Ovary (tissue), 9 donors: ENCODE data around the gene SLC24A4. TPM values are rescaled to one million over a fixed set of nuclear protein-coding genes. Genes with fewer than 3 reads are reported as not detected.

Experiments used
- DNase-seq, 5 donors: peaks; one replicate each; pipeline ENCODE4 v3.0.0-alpha.2; 2019 to 2020
- H3K27ac ChIP-seq, 2 donors: fragments of 200-600 bp; one replicate each; pipeline versions ENCODE4 v1.5.1 to v1.8.0; 2019 to 2022
- H3K27me3 ChIP-seq: fragments of 200-600 bp; one replicate; pipeline ENCODE4 v1.8.0; 2022
- H3K36me3 ChIP-seq: fragments of 200-600 bp; sonication (generic); one replicate; pipeline ENCODE4 v1.5.1; 2019
- H3K4me1 ChIP-seq: one replicate; pipeline ENCODE4 v1.8.1; 2013; ENCODE audit warnings: mild to moderate bottlenecking, moderate library complexity; ENCODE audit not compliant: insufficient read depth
- H3K4me3 ChIP-seq: fragments of 200-600 bp; sonication (generic); one replicate; pipeline ENCODE4 v1.5.1; 2017
- H3K9me3 ChIP-seq, 2 donors: fragments of 200-600 bp in 1 of 2; sonication (generic) in 1 of 2; one replicate each; pipeline versions ENCODE4 v1.5.1 to v1.8.1; 2013 to 2019; ENCODE audit warnings: mild to moderate bottlenecking in 1 of 2, moderate library complexity in 1 of 2
- EP300 ChIP-seq: sonication (generic); formaldehyde crosslinking; IDR thresholded peaks from one replicate; pipeline ENCODE4 v1.6.1; 2017; ENCODE audit warnings: antibody characterized with exemption
- POLR2A ChIP-seq: fragments of 450-650 bp; IDR thresholded peaks from one replicate; pipeline ENCODE4 v1.6.1; 2017; ENCODE audit warnings: antibody characterized with exemption, mild to moderate bottlenecking, moderate library complexity
- WGBS, 3 donors: extraction: QIAGEN DNeasy Blood & Tissue Kit in 1 of 3; methylation state at CpG; one replicate each; pipeline versions ENCODE4 v1.1.5 to v1.1.7; 2013 to 2017; 5-methylcytosine and 5-hydroxymethylcytosine counted together
- intact Hi-C, 4 donors: fragments of 100-400 bp; cut with DNase I; formaldehyde crosslinking; loops; one replicate each; pipeline versions ENCODE4 v1.11.0 to v1.15.1; 2022 to 2023
- polyA plus RNA-seq, 2 donors: library from polyadenylated mRNA; stranded (reverse); fragments of 200-250 nt in 1 of 2; fragments of 350-450 nt in 1 of 2; fragmentation: Illumina TruSeq in 1 of 2; extraction: RNeasy Lipid Tissue Mini Kit (QIAGEN cat#74804) in 1 of 2; gene quantifications; one replicate each; pipeline ENCODE4 v1.2.3, GENCODE V29; 2013 to 2014
- total RNA-seq, 7 donors: library from RNA; depleted of rRNA in 2 of 7; stranded (reverse); fragments of >200 nt in 2 of 7; fragmentation: NEBNext Ultra II Directional in 3 of 7; extraction: Animal tissue kit (Norgen Biotek cat#: 25700) in 3 of 7; gene quantifications; one replicate each; pipeline versions ENCODE4 v1.1.0 to v1.2.4, GENCODE V29; 2016 to 2023
- TF ChIP-seq, protein P1 (sequence below), 3 donors: fragments of 450-650 bp in 2 of 3; fragments of 200-600 bp in 1 of 3; IDR thresholded peaks; one replicate each; pipeline versions ENCODE4 v1.5.1 to v1.8.0; 2016 to 2022; ENCODE audit warnings: antibody characterized with exemption in 3 of 3, mild to moderate bottlenecking in 1 of 3
- donor health status: DM: no; HTN: no; CAD: no; lungs with moderate emphysema.
- donor health status: DM: no; HTN: no; CAD: no.
- donor health status: Bipolar disorder and iron deficiency.
- donor health status: DM: yes; HTN: yes; CAD: no.
- donor health status: DM: no; HTN: no; CAD: no.
- donor health status: DM: yes; HTN: yes; CAD: no.

Gene SLC24A4
- total and polyA plus RNA-seq, 9 donors = 0.10 to 0.98 (median 0.24) TPM

DNA sequence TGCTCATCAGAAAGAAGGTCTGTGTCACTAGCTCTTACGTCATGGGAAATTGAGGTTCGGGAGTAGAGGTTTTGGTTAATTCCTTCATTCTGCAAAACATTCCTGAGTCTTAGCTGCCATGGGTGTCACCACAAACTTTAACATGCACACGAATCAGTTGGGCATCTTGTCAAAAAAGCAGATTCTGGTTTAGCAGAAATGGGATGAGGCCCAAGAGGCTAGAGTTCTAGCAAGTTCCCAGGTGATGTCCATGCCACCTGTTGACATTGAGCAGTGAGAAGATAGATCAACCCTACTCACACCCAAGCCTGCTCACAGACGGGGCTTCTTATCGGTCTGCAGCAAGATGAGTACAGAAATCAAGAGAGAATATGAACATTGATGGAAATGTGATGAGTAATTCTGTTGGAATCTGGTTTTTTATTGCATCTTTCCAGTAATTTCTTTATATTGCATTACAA, 179.0 kb downstream of the SLC24A4 start:
- no peak overlapping the region for H3K4me3 ChIP-seq
- no peaks in the 10 kb centered on the region for H3K27me3 ChIP-seq
- intact Hi-C loops = no loop called here
- H3K36me3 ChIP-seq = no peaks in the 10 kb centered on the region
- no peak for DNase-seq
- no peak for TF ChIP-seq EP300
- TF ChIP-seq, protein P1, sequence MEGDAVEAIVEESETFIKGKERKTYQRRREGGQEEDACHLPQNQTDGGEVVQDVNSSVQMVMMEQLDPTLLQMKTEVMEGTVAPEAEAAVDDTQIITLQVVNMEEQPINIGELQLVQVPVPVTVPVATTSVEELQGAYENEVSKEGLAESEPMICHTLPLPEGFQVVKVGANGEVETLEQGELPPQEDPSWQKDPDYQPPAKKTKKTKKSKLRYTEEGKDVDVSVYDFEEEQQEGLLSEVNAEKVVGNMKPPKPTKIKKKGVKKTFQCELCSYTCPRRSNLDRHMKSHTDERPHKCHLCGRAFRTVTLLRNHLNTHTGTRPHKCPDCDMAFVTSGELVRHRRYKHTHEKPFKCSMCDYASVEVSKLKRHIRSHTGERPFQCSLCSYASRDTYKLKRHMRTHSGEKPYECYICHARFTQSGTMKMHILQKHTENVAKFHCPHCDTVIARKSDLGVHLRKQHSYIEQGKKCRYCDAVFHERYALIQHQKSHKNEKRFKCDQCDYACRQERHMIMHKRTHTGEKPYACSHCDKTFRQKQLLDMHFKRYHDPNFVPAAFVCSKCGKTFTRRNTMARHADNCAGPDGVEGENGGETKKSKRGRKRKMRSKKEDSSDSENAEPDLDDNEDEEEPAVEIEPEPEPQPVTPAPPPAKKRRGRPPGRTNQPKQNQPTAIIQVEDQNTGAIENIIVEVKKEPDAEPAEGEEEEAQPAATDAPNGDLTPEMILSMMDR (IDR thresholded peaks at IDR 0.05) = no peak
- TF ChIP-seq POLR2A = no peak
- no peaks in the 10 kb centered on the region for H3K4me1 ChIP-seq
- 75 to 79% (median 78%) methylated on average over 5 of the region's 5 CpGs for WGBS, 3 donors
- H3K9me3 ChIP-seq = no peaks in the 10 kb centered on the region
- H3K27ac ChIP-seq = no peak overlapping the region

DNA sequence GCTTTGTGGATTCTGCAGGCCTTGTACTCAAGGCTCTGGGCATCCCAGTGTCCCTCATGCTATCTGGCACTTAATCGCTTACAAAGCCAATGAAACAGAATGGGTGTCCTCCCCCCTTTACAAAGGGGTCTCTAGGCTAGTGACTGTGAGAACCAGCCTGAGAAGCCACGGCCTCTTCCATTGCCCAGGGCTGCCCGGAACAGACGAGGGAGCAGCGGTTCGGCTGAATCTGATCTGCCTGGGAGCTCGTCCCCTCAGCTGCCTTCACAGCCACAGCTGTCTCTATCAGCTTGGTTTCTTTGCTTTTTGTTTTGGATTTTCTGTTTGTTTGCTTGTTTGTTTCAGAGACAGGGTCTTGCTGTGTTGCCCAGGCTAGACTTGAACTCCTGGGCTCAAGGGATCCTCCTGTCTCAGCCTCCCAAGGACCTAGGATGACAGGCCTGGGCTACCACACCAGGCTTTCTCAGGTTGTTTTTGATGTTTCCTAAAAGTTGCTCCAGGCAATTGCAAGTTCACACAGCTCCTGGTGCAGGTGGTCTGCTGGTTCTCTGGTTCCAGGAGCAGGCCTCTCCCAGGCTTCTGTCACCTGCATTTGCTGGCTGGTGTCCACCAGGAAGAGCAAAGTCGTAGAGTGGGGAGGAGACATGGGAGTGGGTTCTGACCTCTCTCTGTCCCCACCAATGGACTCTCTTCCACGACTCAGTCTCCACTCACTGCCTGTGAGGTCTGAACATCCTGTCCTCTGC, 179.7 kb downstream of the SLC24A4 start:
- Histone ChIP-seq H3K27ac (no peak overlapping the region), H3K9me3 (no peaks in the 10 kb centered on the region), H3K27me3 (no peaks in the 10 kb centered on the region), H3K36me3 (no peaks in the 10 kb centered on the region), H3K4me3 (no peak overlapping the region), H3K4me1 (no peaks in the 10 kb centered on the region)
- DNase-seq = no peak
- TF ChIP-seq POLR2A (no peak), EP300 (no peak)
- TF ChIP-seq, protein P1 (IDR thresholded peaks at IDR 0.05) = no peak
- 85 to 89% (median 88%) methylated on average over 9 of the region's 9 CpGs for WGBS, 3 donors
- intact Hi-C loops = no loop called here

DNA sequence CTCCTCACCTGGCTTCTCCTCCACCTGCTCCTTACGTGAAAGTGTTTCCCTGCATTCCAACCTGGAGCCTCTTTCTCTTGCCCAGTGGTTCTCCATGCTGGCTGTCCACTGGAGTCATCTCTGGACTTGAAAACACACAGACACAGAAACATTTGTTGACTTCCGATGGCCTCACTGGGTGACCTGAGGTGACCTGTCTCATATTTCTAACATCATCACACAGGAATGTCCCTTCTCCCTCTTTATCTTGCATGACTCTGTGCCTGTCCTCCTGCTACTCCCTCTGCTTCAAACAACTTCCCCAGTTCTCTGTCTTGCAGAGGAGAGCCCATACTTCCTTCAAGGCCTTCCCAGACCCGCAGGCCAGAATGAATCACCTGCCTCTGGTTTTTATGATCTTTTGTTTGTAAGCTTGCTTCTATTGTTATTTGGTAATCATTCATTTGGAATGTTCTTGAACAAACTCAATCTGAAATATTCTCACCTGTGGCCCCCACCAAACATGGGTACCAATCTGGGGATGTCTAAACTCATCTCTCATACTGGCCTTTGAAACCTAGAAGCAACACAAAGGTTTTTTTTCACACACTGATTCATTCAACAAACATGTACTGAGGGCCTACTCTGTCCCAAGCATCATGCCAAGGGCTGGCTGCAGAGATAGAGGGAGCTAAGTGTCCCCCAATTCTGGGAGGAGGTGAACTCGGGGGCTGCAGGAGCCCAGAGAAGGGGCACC, 181.0 kb downstream of the SLC24A4 start:
- Histone ChIP-seq H3K36me3 (no peaks in the 10 kb centered on the region), H3K9me3 (no peaks in the 10 kb centered on the region), H3K4me1 (no peaks in the 10 kb centered on the region), H3K4me3 (no peak overlapping the region), H3K27ac (no peak overlapping the region), H3K27me3 (no peaks in the 10 kb centered on the region)
- intact Hi-C loops = no loop called here
- 69 to 76% (median 74%) methylated on average over 4 of the region's 4 CpGs for WGBS, 3 donors
- no peak for DNase-seq
- TF ChIP-seq EP300 (no peak), POLR2A (no peak)
- TF ChIP-seq, protein P1 (IDR thresholded peaks at IDR 0.05) = no peak

DNA sequence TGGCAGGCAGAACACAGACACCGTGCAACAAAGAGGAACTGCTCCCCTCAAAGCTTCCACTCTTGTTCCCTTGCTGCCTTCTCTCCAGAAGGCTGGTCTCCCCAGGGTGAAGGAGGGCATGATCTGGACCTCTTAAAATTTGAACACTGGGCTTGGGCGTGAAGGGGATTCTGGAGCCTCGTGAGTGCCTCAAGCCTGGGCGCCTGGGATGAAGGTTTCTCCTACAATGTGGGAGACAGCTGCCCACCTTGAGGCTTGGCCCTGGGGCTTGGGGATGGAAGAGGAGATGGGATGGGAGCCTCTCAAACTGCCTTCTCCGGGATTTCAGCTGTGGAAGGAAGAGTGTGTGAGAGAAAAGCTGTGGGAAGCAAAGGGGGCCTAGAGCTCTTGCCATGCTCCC, 182.9 kb downstream of the SLC24A4 start:
- Histone ChIP-seq H3K27me3 (no peaks in the 10 kb centered on the region), H3K27ac (no peak overlapping the region), H3K9me3 (no peaks in the 10 kb centered on the region), H3K36me3 (no peaks in the 10 kb centered on the region), H3K4me3 (no peak overlapping the region), H3K4me1 (no peaks in the 10 kb centered on the region)
- intact Hi-C loops = no loop called here
- no peak for DNase-seq
- 89 to 96% (median 93%) methylated on average over 5 of the region's 5 CpGs for WGBS, 3 donors
- no peak for TF ChIP-seq POLR2A
- TF ChIP-seq, protein P1 (IDR thresholded peaks at IDR 0.05) = no peak
- TF ChIP-seq EP300 = no peak
